HL-60/S4 treated with retinoic acid at 250 ng/mL for 4 days and 3 days (cell line): ENCODE measurements around the gene TFAP2B.

ENCODE experiments used
- in situ Hi-C: fragments of 300-500 bp; cut with MboI; formaldehyde crosslinking; loops from 2 replicates; pipeline ENCODE4 v1.7.0; 2022; ENCODE audit warnings: low sequenced_read_pairs

The TFAP2B gene

GRCh38 chr6:50818673-50819072 lies at the start of gene TFAP2B:
TSS of gene TFAP2B (plus strand) at chr6:50818871. CDS start at chr6:50818892, 21 bp downstream.
- in situ Hi-C loops, result no loop called here

DNA sequence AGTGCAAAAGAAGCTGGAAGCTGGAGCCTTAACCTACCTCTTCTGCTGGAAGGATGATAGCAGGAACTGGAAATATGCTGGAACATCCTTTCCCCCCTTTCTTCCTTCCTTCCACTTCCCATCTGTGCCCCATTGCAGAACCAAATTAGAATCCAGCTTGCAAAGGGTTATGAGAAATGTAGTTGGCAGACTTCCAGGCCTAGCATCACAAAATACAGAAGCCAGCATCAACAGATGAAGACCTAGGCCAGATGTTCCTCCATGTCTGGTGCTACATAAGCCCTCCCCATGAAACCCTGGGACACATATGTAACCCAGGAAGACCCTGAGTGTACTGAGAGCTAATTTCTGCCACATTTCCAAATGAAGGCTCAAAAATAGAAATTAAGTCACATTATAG lies 40.0 kb upstream of the TFAP2B start:
- in situ Hi-C loops, result no loop called here

GRCh38 chr6:50780382-50780781 lies 38.3 kb upstream of the TFAP2B start:
- in situ Hi-C loops, result no loop called here

DNA sequence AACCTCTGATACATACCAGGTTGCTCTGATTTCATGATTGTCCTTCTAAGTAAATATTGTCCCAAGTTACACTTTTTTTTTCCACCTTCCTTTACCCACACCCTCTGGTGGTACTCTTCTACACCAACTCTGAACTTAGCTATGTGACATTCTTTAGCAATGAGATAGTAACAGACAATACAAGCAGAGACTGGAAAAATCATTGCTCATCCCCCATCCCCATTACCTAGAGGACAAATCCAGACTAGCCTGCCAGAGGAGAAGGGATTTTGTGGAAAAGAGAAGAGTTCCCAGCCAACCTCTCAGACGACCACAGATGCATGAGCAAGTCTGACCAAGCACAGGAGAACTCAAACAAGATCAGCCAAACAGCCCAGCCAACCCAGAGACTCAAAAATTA lies 32.8 kb upstream of the TFAP2B start:
- in situ Hi-C loops, result no loop called here

DNA sequence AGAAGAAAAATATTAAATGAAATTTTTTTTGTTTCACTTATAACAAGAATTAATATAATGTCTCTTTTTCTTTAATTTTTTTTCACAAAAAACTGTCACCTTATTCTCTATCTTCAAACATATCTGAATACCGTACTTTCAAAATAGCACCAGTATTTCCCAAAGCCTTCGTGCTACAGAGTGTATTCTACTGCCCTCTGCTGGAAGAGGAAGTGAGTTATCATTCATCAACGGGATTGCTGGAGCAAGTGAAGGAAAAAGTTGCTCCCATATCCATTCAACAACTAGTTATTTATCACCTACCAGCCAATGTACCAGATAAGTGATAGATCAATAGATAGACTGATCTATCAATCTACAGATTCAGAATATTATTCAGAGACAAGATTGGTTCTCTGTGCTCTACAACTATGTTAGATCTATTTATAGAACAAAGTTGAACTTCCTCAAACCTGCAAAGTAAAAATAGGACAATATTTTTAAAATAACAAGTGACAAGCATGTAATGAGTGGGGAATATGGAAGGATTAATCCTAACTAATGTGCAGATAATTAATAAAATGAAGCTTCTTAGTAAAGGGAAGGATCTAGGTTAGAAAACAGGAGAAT lies 26.7 kb upstream of the TFAP2B start:
- in situ Hi-C loops, result no loop called here

DNA sequence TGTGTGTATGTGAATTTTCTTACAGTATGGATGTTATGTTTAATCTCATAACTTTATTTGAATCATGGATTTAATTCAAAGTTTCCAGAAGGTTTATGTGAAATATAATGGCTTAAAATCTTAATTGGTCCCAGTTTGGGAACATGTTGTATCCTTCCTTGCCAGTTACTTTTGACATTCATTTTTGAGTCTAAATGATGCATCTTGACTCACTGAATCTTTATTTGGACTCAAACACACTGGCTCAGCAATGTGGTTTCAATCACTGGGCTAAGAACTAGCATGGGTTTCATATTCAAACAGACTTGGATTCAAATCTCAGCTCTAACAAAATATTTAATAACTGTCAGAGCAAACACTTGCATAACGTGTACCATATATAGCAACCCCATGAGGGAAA lies 25.9 kb upstream of the TFAP2B start:
- in situ Hi-C loops, result no loop called here

DNA sequence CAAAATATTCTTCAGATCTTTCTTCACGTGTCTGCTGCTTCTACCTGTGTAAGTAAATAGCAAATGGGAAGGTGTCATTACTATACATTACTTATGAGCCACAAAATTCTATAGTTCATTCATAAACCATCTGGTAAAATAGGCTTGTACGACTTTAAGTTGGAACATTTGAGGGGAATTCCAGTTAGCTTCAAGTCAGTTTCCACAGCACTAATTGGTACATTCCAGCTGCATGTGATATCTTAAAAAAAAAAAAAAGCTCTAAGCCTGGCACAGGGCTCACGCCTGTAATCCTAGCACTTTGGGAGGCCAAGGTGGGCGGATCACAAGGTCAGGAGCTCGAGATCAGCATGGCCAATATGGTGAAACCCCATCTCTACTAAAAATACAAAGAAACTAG lies 23.1 kb upstream of the TFAP2B start:
- in situ Hi-C loops, result no loop called here

DNA sequence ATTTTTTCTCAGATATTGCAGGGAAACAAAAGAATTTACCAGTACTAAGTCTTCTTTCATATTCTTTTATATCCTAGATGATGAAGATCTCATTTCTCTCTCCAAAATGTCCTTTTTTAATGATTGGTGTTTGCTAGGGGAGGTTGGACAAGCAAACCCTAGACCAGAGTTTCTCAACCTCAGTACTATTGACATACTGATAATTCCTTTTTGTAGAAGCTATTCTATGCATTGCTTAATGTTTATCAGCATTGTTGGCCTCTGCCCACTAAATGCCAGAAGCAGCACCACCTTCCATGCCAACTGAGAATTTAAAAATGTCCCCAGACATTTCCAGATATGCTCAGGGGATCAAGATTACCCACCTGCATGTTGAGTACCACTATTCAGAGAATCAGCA lies 14.4 kb upstream of the TFAP2B start:
- in situ Hi-C loops, result no loop called here

GRCh38 chr6:50807035-50807434 lies 11.6 kb upstream of the TFAP2B start:
- in situ Hi-C loops, result no loop called here

GRCh38 chr6:50815436-50816114 lies 3.1 kb upstream of the TFAP2B start:
- in situ Hi-C loops, result no loop called here

GRCh38 chr6:50816115-50816675 lies 2.5 kb upstream of the TFAP2B start:
- in situ Hi-C loops, result no loop called here

DNA sequence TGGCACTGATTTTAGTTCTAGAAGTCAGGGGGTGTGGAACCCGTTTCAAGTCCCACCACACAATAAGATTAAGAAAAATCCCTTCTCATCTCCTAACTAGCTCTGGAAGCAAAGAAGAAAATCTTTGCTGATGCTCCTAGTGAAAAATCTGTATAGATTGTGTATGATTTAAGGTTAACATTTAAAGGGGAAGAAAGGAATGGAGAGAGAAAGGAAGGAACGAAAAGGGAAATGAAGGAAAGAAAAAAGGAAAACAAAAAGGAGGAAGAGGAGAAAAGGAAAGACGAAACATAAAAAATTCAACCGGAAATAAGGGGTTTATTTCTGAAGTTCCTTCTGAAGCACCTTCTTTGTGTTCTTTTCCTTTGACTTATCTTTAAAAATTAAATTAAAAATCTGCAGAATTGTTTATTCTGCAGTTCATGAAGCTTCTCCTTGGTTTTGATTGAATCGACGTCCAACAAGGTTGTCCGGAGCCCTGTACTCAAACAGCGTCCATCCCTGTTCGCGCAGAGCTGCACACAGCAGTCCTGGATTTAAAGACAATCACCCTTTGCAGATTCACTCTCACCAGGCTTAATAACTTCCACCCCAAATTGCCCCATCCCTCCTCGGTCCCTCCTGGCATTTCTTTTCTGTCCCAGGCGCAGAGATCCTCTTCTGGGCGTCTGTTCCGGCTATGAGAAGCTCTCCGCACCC lies 1.6 kb upstream of the TFAP2B start:
- in situ Hi-C loops, result no loop called here

GRCh38 chr6:50817646-50817950 lies 1.1 kb upstream of the TFAP2B start:
- in situ Hi-C loops, result no loop called here

GRCh38 chr6:50818020-50818419 lies 651 bp upstream of the TFAP2B start:
- in situ Hi-C loops, result no loop called here

- in situ Hi-C loops, result no loop called here
Observed at GRCh38 chr6:50819466-50819903, 814 bp downstream of the TFAP2B start.

GRCh38 chr6:50819904-50820868 lies 1.5 kb downstream of the TFAP2B start:
- in situ Hi-C loops, result no loop called here

GRCh38 chr6:50820869-50821264 lies 2.2 kb downstream of the TFAP2B start:
- in situ Hi-C loops, result no loop called here

DNA sequence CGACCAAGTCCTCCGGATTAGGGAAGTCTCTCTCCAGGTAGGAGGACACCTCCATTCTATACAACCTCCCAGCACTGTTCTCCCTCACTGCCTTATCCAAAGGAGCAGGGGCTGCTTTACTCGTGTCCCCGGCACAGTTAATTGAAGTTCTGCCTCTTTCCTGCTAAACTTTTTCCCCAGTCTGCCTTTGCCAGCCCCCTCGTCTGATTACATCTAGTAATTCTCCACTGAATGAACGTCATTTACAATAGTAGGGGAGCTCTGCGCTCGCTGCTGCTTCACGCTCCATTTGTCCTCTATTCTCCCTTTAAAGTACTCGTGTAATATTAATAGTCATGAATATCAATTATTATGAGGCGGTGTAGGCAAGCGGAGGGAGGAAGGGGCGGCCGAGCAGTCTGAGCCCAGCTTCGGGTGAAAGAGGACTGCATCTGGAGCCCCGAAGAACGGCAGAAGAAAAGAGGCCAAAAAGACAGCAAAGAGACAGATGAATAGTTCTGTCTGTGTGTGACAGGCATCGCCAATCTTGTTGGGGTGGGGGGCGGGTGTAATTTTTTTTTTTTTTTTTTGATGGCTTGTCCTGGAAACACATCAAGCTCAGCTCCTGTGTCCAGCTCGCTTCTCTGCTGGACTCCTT lies 2.9 kb downstream of the TFAP2B start:
- in situ Hi-C loops, result no loop called here

- in situ Hi-C loops, result no loop called here
Observed at GRCh38 chr6:50822078-50822476, 3.4 kb downstream of the TFAP2B start.

DNA sequence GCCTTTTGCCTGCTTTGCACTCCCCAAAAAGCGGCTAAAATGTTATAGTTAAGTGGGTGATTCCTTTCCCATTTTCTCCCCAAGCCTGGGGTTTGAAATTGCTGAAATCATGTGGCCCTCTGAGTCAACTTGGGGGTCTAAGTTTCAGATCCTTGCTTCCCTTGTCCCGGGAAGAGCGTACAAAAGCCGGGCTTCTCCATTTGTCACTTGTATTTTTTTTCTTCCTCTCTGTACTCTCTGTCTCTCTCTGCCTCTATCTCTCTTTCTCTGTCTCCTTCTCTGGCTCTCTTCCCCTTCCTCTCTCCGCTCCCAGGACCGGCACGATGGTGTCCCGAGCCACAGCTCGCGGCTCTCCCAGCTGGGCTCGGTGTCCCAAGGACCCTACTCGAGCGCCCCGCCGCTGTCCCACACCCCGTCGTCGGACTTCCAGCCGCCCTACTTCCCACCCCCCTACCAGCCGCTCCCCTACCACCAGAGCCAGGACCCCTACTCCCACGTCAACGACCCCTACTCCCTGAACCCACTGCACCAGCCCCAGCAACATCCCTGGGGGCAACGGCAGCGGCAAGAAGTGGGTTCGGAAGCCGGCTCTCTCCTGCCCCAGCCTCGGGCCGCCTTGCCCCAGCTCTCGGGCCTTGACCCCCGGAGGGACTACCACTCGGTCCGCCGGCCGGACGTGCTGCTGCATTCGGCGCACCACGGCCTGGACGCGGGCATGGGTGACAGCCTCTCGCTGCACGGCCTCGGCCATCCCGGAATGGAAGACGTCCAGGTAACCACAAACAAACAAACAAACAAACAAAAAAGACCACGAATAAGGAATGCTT lies 4.6 kb downstream of the TFAP2B start:
- in situ Hi-C loops, result no loop called here
